GM21825 (cell line): ENCODE measurements around the gene RFC4.
"Not testable (repeated sequence)": the region's sequence is repeated elsewhere in the genome, so short reads cannot be mapped to it uniquely, and the experiment has no call there.

Source experiments
- ATAC-seq: cut with Tn5 transposase; IDR thresholded peaks from one replicate; pipeline ENCODE4 v1.9.1; 2021; ENCODE audit warnings: mild to moderate bottlenecking, moderate library complexity; ENCODE audit not compliant: unreplicated experiment

The RFC4 gene

DNA sequence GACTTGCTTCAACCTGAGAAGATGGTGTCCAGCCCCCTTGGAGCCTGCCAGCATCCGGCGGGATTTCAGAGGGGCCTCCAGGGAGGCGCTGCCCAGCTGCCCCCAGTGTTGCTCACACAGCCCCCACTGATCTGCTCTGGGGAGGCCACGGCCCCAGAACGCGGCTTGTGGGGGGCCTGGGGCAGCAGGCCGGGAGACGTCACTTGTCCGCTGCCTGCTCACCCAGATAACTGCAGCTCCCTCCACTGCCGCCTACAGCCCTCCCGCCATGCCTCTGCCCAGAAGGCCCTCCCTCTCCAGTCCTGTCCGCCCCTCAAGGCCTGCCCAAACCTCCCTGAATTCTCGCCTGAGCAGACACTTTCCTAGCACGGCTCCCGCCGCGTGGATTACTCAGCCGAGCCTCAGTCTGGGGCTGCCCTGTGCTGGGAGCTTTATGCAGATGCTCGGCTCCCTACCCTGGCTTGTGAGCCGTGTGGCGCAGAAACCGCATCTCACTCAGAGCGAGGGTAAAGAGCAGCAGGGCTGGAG, 19.1 kb upstream of the RFC4 start:
- ATAC-seq: no peak

DNA sequence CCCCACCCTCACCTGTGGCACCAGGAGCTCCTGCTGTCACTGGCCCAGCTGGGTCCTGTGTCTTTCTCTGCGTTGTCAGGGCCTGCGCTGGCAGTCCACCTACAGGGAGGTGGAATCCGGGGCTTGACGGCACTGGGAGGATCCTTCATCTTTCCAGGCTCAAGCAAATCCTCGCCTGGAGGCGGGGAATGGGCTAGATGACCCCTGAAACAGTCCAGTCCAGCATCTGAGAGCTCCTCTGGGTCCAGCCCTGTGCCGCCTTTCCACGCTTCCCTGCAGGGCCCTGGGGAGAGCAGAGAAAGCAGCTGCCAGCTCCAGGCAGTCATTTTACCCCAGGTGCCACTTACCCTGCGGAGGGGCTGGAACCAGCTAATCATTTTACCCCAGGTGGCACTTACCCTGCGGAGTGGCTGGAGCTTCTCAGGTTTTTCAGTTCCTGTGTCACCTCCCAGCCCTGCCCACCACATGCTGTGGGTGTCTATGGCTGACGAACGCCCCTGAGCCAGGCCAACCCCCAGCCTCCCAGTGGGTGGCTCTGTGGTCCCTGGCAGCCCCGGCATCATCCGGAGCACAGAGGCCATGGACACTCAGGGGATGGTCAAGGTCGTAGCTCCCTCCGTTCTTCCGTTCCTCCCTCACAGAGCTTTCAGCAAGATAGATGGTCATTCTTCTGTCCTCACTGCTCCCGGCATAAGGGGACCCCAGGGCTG, 18.3 kb upstream of the RFC4 start:
- ATAC-seq: no peak

DNA sequence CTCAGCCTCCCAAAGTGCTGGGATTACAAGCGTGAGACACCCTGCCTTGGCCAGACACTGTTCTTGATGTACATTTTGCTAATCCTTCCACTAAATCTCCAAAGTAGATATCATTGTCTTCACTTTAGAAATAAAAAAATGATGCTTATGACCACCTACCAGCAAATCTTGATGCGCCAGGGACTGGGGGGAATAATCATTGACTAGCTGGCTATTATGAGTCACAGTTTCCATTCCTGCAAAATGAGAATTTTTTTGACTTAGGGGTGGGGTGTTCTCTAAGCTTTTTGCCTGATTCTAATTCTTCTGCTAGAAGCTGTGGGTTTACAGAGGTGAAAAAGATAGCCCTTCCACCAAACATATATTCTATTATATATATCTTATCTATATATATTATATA, 17.1 kb upstream of the RFC4 start:
- ATAC-seq: no peak

DNA sequence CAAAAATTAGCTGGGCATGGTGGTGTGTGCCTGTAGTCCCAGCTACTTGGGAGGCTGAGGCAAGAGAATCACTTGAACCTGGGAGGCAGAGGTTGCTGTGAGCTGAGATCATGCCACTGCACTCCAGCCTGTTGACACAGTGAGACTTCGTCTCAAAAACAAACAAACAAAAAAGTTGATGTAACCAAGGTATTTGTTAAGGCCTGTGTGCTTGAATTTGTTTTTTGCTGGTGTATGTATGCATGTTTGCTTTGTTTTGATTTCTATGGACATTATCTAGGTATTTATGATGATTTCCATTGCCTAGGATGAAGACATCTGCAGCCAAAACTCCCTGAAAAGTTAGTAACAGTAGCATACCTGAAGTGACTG, 16.1 kb upstream of the RFC4 start:
- not testable (repeated sequence) for ATAC-seq

DNA sequence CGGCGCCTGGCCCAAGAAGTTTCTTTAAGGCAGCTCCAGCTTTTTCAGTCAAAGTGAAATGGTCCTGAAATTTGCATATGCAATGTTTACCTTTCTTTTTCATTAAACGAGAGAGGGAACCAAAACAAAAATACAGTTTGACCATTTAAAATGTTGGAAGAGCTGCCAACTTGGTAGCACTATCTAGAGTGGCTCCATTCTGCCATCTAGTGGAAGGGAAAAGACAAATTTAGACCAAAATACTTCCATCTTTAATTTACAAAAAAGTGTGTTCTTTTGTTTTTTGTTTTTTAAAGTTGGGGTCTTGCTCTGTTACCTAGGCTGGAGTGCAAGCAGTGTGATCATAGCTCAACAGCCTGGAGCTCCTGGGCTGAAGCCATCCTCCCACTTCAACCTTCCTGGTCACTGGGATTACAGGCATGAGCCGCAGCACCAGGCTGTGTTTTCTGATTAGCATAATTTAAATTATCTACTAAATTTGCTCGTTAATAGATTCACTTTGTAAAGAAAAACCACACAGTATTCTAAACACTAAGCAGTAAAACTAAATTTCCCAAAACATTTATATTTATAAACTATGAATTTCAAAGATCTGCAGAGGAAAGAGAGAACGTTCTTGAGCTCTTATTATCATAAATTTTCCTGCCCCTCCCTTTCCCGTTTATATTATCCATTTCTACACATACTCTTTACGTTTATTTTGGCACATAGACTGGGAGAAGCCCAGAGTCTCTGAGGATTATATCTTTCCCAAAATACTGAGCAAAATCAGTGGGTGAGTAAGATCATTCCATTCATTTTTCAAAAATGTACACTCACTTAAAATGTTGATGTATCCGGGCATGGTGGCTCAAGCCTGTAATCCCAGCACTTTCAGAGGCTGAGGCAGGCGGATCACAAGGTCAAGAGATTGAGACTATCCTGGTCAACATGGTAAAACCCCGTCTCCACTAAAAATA, 15.4 kb upstream of the RFC4 start:
- ATAC-seq: no peak

DNA sequence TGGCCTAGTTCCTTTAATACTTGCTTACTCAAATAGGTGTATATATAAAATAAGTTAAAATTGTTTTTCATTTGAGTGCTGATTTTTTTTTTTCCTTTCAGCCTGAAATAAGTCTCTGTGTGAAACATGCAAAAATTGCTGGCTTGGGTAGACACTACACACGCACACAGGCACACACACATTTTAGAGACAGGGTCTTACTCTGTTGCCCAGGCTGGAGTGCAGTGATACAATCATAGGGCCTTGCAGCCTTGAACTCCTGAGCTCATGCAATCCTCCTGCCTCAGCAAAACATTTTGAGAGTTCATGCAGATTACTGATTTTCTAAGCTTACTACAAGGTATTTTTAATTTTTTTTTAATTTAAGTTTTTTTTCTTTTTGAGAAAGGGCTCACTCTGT, 12.7 kb upstream of the RFC4 start:
- ATAC-seq: no peak

DNA sequence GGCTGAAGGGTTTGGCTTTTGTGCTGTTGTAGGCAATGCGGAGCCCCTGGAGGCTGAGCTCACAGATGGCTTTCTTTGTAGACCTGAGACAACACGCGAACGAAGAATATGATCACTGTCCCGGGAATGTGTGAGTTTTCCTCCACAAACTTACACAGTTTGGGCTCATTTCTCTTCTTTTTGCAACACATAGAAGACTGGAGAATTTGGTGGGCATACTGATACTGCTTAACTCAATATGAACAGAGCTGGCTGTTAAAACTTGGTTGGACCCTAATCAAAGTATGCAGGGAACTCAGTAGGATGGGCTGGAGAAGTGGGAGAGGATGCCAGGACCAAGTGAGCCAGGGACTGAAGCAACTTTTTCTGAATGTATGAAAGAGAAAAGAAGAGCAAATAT, 12.2 kb upstream of the RFC4 start:
- no peak for ATAC-seq

DNA sequence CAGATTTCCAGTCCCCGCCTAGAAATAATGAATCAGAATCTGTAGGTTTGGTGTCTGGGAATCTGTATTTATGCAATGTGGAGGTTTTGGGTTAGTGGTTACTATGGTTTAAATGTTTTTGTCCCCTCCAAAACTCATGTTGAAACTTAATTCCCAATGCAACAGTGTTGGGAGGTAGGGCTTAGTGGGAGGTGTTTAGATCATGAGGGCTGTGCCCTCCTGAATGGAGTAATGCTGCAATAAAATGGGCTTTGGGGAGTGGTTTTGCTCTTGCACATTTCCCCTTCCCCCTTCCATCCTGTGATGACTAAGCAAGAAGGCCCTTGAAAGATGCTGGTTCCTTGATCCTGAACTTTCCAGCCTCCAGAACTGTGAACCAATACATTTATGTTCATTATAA, 9.2 kb upstream of the RFC4 start:
- ATAC-seq: no peak

DNA sequence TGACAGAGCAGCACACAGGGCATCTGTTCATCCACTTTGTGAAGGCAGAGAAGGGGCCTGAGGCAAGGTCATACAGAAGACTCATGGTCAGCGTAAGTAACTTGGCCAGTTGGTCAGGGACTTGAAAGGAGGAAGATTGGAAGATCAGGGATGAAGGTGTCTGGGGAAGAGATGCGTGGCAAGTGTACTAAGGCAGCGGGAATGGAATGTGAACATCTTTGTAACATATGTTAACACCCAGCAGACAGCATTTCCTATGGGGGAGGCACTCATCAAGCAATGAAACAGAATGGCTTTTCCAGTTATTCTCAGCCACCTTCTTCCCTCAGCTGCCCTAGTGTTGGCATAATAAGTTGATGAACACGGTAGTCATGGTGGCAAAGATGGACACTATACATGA, 7.8 kb upstream of the RFC4 start:
- ATAC-seq: no peak

DNA sequence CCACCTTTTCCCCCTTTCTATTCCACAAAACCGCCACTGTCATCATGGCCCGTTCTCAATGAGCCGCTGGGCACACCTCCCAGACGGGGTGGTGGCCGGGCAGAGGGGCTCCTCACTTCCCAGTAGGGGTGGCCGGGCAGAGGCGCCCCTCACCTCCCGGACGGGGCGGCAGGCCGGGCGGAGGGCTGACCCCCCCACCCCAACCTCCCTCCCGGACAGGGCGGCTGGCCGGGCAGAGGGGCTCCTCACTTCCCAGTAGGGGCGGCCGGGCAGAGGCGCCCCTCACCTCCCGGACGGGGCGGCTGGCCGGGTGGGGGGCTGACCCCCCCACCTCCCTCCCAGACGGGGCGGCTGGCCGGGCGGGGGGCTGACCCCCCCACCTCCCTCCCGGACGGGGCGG, 5.0 kb upstream of the RFC4 start:
- ATAC-seq: not testable (repeated sequence)

DNA sequence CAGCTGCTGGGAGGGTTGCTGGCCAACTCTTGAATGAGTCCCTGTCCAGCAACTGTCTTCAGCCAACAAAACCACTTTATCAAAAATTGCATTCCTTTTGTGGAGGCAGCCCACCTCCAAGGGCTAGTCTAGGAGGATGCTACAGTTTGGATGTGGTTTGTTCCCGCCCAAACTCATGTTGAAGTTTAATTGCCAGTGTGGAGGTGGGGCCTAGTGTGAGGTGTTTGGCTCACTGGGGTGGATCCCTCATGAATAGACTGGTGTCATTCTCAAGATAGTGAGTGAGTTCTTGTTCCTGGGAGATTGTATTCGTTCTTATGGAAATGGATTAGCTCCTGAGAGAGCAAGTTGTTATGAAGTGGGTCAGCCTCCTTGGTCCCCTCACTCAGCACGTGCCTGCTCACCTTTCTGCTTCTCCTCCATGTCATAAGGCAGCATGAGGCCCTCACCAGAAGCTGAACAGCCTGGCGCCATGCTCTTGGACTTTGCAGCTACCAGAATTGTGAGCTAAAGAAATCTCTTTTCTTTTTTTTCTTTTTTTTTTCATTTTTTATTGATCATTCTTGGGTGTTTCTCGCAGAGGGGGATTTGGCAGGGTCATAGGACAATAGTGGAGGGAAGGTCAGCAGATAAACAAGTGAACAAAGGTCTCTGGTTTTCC, 4.2 kb upstream of the RFC4 start:
- no peak for ATAC-seq

DNA sequence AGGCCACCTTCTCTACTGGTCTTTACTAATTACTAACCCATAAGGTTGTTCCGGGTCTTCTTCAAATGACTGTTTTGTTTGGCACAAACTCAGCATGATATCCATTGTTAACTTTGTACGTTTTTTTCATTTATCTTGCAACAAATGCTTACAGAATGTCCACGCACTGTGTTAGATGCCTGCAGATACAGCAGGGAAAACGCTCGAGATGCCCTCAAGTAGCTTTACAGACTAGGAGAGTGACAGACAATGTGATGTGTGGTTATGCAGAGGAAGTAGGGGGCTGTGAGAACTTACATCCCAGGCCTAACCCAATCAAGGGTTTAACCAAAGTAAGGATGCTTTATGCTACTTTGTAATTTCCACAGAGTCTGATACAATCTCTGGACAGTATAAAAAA, 949 bp upstream of the RFC4 start:
- no peak for ATAC-seq

DNA sequence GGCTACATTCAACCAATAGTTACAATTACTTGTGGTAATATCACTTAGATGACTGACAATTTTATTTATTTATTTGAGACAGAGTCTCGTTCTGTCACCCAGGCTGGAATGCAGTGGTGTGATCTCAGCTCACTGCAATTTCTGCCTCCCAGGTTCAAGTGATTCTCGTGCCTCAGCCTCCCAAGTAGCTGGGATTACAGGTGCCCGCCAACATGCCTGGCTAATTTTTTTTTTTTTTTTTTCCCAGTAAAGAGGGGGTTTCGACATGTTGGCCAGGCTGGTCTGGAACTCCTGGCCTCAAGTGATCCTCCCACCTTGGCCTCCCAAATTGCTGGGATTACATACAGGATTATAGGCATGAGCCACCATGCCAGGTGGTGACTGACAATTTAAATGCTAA, 2.8 kb downstream of the RFC4 start:
- not testable (repeated sequence) for ATAC-seq

DNA sequence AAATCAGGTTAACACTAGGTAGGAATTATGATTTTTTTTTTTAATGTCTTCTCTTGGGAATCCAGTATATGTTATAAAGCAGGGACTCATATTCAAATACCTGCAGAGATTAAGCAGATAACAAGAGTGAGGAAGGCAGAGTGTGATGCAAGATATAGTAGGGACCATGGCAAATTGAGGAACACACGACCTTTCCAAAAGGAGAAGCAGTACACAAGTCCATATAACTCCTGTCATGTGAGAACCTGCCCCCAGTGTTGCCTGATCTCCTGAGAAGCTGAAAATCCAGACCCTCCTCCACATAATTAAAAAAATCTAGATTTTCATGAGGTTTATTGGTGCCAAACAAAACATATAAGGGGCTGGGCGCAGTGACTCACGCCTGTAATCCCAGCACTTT, 3.6 kb downstream of the RFC4 start:
- ATAC-seq: no peak

DNA sequence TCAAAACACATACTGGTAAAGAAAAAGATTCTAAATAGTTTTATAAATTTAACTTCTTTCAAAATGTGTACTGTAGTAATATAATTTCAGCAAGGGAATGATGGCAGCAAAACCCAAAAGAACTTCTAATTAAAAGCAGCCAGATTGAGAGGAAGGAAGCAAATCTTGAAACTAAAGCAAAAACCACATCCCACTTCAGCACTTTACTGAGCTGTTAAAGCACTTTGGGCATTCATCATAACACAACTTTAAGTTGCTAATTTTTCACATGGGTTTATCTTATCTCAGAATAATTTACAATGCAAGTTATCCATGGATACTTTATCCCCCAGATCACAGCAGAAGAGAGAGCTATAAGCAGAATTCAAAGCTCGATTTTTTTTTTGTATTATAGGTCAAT, 6.0 kb downstream of the RFC4 start:
- ATAC-seq: no peak

DNA sequence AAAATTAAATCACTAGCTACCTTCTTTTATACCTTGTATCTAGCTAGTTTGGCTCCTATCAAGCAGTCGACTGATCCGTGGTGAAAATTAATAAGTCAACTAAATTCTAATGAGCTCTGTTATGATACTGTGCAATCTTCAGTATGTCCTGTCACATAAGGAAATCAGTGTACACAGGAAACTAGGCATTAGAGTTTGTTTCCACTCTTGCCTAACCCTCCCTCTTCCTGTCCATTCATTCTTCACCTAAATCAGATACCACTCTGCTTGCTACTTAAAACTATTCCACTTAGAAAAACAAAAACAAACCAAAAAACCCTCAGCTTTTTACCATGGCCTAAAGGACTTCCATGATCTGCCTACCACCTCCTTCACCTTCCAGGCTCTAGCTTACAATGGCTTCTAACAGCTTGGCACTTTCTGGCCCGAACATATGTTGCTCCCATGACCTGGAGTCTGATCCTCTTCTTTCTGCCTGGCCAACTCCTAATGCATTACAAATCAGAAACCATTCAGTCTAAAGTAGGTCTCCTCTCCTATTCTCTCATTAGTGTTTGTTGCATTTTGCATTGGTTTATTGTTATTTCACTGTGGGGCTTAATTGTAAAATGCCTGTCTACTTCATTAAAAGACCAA, 7.9 kb downstream of the RFC4 start:
- ATAC-seq: no peak

DNA sequence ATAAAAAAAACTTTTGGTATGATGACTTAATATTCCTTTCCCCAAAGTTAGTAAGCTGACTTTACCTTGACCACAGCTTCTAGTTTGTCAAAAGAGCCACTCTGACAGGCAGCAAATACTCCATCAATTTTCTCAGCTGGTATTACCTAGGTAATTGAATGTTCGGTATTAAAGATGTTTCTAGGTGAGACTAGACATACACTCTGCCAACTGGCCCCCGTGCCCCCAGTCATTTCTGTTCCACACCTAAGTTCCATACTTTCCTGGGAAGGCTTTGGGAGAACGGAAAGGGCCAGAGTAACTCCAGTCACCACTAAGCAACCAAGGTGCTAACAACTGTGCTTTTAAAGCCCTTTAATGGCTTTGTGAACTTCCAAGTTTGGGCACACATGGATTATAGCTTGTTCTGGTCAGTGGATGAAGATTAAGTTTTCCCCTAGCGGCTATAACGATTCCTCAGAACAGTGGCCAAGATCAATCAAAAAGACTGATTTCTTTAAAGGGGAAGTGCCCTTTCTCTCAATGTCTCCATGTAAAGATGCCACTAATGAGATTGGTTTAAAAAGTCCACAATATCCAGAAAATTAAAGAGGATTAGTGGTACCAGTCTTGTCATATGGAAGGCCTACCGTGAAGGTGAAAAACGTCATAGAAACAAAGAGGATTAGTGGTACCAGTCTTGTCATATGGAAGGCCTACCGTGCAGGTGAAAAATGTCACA, 15.9 kb downstream of the RFC4 start:
- ATAC-seq: no peak

DNA sequence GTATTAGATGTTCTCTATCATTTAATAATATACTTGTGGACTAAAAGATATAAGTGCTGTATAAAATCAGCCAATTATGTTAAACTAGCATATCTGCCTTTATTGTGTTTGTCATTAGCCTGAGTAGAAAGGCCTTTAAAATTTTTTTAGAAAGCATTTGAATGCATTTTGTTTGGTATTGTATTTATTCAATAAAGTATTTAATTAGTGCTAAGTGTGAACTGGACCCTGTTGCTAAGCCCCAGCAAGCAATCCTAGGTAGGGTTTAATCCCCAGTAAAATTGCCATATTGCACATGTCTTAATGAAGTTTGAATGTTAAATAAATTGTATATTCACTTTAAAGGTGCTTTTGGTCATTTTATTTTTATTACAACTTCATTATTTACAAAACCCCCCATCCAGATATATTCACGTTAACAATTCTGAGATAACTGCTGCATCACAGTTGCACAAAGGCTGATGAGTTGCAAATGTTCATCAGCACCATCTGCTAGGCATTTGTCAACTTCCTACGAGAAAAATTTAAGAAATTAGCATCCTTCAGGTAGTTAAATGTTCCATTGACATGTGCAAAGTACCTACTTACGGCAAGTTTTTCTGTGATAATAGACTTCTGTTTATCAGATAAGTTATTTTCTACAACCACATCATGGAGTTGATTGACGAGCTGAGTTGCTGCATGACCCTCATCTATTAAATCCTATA, 16.6 kb downstream of the RFC4 start:
- ATAC-seq: no peak

DNA sequence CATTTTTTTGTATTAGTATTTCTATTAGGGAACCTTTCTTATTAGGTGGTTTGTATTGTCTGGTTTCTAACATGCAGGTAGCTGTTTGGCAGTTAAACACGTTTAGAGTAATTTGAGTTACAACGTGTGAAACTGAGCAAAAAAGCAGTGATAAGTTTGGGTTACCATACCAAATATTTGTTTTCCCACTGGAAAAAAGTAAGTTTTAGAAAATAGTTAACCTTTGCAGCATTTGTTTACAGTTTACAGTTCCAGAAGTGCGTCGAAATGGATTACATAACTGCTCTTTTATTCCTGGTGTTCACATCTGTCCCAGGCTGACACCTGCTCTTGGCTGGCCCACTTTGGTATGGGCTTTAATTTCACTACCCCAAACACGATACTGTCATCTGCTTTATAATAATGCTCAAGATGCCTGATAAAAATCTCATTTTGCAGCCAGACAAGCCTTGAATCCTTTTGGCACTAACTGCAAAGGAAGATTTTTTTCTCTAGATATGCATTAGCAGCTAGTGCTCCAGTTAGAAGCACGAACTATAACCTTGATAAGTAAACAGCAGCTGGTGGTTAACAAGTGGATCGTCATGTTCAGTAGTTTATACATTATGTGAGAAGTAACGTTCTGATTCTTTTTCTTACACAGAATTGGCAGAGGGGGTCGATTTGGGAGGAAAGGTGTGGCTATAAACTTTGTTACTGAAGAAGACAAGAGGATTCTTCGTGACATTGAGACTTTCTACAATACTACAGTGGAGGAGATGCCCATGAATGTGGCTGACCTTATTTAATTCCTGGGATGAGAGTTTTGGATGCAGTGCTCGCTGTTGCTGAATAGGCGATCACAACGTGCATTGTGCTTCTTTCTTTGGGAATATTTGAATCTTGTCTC, 17.6 kb downstream of the RFC4 start:
- ATAC-seq: no peak
